Adrenal gland (tissue), 5 donors: ENCODE results near the gene PRM1.

Experiments used
- CTCF ChIP-seq, 6 experiments: fragments of 450-650 bp in 4 of 6; fragments of 200-600 bp in 2 of 6; sonication (generic) in 1 of 6; IDR thresholded peaks; 1 replicate in 5 of 6; 2 replicates in 1 of 6; pipeline versions ENCODE4 v1.5.1 to v1.8.0; 2016 to 2021; ENCODE audit warnings: antibody characterized with exemption in 6 of 6, mild to moderate bottlenecking in 2 of 6, moderate library complexity in 1 of 6
- POLR2A ChIP-seq, 2 donors: fragments of 450-650 bp; IDR thresholded peaks; one replicate each; pipeline ENCODE4 v1.6.1; 2017; ENCODE audit warnings: antibody characterized with exemption in 2 of 2, mild to moderate bottlenecking in 2 of 2, moderate library complexity in 1 of 2
- donor health status: DM: no; HTN: no; CAD: no.

- TF ChIP-seq CTCF (IDR thresholded peaks at IDR 0.05), result no peak
- no peak for TF ChIP-seq POLR2A (IDR thresholded peaks at IDR 0.05)
Observed at GRCh38 chr16:11310997-11311561, 29.9 kb upstream of the PRM1 start.
